Right renal pelvis (tissue), 4 donors: ENCODE measurements around the gene TSHZ1. TPM values are rescaled to one million over a fixed set of nuclear protein-coding genes. Genes with fewer than 3 reads are reported as not detected.
"Not testable (repeated sequence)": the region's sequence is repeated elsewhere in the genome, so short reads cannot be mapped to it uniquely, and the experiment has no call there.

Source experiments
- DNase-seq, 4 donors: peaks; one replicate each; pipeline ENCODE4 v3.0.0-alpha.2; 2013; ENCODE audit warnings: low read depth in 4 of 4, low spot score in 3 of 4, missing footprints in 1 of 4
- polyA plus RNA-seq, 4 donors: library from polyadenylated mRNA; unstranded; fragments of 120-200 nt; gene quantifications; one replicate each; pipeline ENCODE4 v1.2.1, GENCODE V29; 2013; ENCODE audit not compliant: insufficient read length in 4 of 4

Gene TSHZ1
- polyA plus RNA-seq, 4 donors, result 32.6 to 38.7 (median 36.4) TPM

- DNase-seq, result no peak
Observed at GRCh38 chr18:75183524-75183923, 27.1 kb upstream of the TSHZ1 start.

GRCh38 chr18:75183973-75184493 is 26.6 kb upstream of the TSHZ1 start:
- no peak for DNase-seq

- no peak for DNase-seq
Observed at GRCh38 chr18:75185460-75185859, 25.1 kb upstream of the TSHZ1 start.

- DNase-seq, result not testable (repeated sequence)
Observed at GRCh38 chr18:75187702-75188101, 22.9 kb upstream of the TSHZ1 start.

GRCh38 chr18:75189696-75190095 is 20.9 kb upstream of the TSHZ1 start:
- DNase-seq, result no peak

GRCh38 chr18:75192899-75193298 is 17.7 kb upstream of the TSHZ1 start:
- no peak for DNase-seq

- DNase-seq, result no peak
Observed at GRCh38 chr18:75198036-75198435, 12.6 kb upstream of the TSHZ1 start.

GRCh38 chr18:75199327-75199726 is 11.3 kb upstream of the TSHZ1 start:
- DNase-seq, result no peak

- DNase-seq, result no peak
Observed at GRCh38 chr18:75200071-75200470, 10.5 kb upstream of the TSHZ1 start.

- DNase-seq, result no peak
Observed at GRCh38 chr18:75200605-75201280, 9.9 kb upstream of the TSHZ1 start.

- no peak for DNase-seq
Observed at GRCh38 chr18:75201282-75202270, 9.0 kb upstream of the TSHZ1 start.

GRCh38 chr18:75202696-75203365 is 7.8 kb upstream of the TSHZ1 start:
- DNase-seq, result no peak

GRCh38 chr18:75203416-75204268 is 7.0 kb upstream of the TSHZ1 start:
- no peak for DNase-seq

- DNase-seq, result no peak
Observed at GRCh38 chr18:75204269-75204731, 6.3 kb upstream of the TSHZ1 start.

GRCh38 chr18:75204732-75205513 is 5.7 kb upstream of the TSHZ1 start:
- no peak for DNase-seq

- no peak for DNase-seq
Observed at GRCh38 chr18:75205514-75206132, 5.0 kb upstream of the TSHZ1 start.

GRCh38 chr18:75206452-75207309 is 3.9 kb upstream of the TSHZ1 start:
- DNase-seq, result no peak
